Epithelial cell of proximal tubule (primary cell): Measurements from ENCODE around the gene PPFIA4. TPM values are rescaled to one million over a fixed set of nuclear protein-coding genes. Genes with fewer than 3 reads are reported as not detected.

Source experiments
- DNase-seq: peaks from one replicate; pipeline ENCODE4 v3.0.0-alpha.2; 2011; ENCODE audit warnings: low read depth
- H3K4me3 ChIP-seq: 2 replicates; pipeline ENCODE4 v1.5.1; 2011; ENCODE audit warnings: low read depth, mild to moderate bottlenecking, low read length
- total RNA-seq: library from RNA; depleted of rRNA; stranded (reverse); fragments of >200 nt; gene quantifications from 2 replicates; pipeline ENCODE4 v1.2.3, GENCODE V29; 2015
- TF ChIP-seq, protein P1 (sequence below): conservative IDR thresholded peaks from 2 replicates; pipeline ENCODE4 v1.5.1; 2012; ENCODE audit warnings: low read depth, mild to moderate bottlenecking, low read length

Gene PPFIA4
- total RNA-seq, 1 donor from 2014 or later = 11.6 TPM

DNA sequence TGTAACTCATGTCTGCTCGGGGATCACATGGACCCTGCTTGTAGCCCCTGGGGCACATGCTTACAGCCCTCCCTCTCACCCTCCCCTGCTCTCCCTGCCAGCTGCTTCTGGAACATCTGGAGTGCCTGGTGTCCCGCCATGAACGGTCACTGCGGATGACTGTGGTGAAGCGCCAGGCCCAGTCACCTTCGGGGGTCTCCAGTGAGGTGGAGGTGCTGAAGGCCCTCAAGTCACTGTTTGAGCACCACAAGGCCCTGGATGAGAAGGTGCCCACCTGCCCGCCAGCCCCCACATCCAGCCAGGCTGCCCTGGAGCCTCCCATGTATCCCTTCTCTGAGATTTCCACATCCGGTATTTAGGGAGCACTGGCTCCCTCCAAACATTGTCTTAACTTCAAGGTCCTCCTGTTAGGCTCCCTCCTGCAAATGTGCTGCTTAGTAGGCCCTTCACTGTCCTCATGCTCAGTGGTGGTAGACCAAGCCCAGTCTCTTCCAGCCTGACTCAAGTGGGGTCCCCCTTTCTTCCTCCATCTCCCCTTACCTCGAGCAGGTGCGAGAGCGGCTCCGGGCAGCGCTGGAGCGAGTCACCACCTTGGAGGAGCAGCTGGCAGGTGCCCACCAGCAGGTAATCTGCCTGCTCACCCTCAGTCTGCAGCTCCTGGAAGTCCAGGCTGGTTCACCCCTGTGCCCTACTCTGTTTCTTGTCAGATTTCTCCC lies 17.7 kb downstream of the PPFIA4 start:
- no peak for DNase-seq
- H3K4me3 ChIP-seq = no peak overlapping the region
- TF ChIP-seq, protein P1, sequence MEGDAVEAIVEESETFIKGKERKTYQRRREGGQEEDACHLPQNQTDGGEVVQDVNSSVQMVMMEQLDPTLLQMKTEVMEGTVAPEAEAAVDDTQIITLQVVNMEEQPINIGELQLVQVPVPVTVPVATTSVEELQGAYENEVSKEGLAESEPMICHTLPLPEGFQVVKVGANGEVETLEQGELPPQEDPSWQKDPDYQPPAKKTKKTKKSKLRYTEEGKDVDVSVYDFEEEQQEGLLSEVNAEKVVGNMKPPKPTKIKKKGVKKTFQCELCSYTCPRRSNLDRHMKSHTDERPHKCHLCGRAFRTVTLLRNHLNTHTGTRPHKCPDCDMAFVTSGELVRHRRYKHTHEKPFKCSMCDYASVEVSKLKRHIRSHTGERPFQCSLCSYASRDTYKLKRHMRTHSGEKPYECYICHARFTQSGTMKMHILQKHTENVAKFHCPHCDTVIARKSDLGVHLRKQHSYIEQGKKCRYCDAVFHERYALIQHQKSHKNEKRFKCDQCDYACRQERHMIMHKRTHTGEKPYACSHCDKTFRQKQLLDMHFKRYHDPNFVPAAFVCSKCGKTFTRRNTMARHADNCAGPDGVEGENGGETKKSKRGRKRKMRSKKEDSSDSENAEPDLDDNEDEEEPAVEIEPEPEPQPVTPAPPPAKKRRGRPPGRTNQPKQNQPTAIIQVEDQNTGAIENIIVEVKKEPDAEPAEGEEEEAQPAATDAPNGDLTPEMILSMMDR = no peak

GRCh38 chr1:203044546-203045250 lies 18.4 kb downstream of the PPFIA4 start:
- TF ChIP-seq, protein P1 = no peak

DNA sequence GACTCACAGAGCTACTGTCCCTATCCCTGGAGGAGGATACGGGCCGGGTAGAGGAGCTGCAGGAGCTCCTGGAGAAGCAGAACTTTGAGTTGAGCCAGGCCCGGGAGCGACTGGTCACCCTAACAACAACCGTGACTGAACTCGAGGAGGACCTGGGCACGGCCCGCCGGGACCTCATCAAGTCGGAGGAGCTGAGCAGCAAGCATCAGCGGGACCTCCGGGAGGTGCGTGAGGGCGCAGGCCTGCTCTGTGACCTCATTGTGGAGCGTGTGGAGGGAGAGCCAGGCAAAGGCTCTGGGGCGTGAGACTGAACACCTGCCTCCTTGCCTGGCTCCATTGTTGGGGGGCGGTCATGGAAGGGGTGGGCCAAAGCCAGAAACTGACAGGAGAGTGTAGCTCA lies 19.0 kb downstream of the PPFIA4 start:
- TF ChIP-seq, protein P1 = no peak
- H3K4me3 ChIP-seq = no peak overlapping the region
- DNase-seq = no peak

More at GRCh38 chr1:203044546-203045250, 18.4 kb downstream of the PPFIA4 start:
- DNase-seq = no peak
- H3K4me3 ChIP-seq = no peak overlapping the region

- no peak for DNase-seq
- H3K4me3 ChIP-seq = no peak overlapping the region
- TF ChIP-seq, protein P1 = no peak
These were observed 19.7 kb downstream of the PPFIA4 start for GRCh38 chr1:203045821-203046594.

DNA sequence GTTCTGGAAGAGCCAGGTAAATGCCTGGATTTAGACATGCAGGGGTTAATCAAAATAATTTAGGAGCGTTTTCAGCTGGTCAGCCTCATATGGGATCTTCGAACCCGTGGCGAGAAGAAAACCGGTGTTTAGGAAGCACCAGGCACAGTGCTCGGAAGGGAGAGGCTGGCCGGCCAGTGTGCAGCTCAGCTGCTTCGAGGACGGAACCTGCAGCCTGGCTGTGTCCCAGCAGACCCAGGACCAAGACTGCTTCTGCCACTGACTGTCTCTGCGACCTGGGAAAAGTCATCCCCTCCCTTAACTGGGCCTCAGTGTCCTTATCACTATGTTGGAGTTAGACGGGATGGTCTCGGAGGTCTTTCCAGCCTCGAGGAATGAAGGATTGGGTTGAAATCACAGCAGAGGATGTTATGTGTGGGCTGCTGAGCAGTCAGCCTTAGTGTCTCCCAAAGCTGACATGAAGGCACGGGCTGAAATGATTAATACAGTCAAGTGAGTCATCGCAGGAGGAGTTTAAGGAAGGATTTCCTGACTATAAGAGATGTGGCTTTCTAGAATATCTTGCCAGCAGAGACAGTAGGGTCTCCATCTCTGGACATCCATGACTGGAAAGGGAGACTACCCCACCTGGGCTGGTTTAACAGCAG lies 20.8 kb downstream of the PPFIA4 start:
- TF ChIP-seq, protein P1 = no peak
- DNase-seq = peak; percentile 26
- no peak overlapping the region for H3K4me3 ChIP-seq

- TF ChIP-seq, protein P1 = no peak
- no peak for DNase-seq
- H3K4me3 ChIP-seq = no peak overlapping the region
These were observed 21.8 kb downstream of the PPFIA4 start for GRCh38 chr1:203048086-203048485.
